Measurements from ENCODE around the gene PBX4.

Gene PBX4

DNA sequence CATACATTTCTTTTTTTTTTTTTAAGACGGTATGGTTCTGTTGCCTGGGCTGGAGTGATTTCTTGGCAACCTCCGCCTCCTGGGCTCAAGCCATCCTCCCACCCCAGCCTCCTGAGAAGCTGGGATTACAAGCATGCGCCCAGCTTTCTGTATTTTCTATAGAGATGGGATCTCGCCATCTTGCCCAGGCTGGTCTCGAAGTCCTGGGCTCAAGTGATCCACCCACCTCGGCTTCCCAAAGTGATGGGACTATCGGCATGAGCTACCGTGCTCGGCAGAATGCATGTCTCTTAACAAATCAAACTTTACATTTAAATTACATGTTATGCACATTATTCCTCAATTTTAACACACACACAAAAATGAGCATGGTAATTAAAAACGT, 101.3 kb downstream of the PBX4 start:
- no peak for DNase-seq

DNA sequence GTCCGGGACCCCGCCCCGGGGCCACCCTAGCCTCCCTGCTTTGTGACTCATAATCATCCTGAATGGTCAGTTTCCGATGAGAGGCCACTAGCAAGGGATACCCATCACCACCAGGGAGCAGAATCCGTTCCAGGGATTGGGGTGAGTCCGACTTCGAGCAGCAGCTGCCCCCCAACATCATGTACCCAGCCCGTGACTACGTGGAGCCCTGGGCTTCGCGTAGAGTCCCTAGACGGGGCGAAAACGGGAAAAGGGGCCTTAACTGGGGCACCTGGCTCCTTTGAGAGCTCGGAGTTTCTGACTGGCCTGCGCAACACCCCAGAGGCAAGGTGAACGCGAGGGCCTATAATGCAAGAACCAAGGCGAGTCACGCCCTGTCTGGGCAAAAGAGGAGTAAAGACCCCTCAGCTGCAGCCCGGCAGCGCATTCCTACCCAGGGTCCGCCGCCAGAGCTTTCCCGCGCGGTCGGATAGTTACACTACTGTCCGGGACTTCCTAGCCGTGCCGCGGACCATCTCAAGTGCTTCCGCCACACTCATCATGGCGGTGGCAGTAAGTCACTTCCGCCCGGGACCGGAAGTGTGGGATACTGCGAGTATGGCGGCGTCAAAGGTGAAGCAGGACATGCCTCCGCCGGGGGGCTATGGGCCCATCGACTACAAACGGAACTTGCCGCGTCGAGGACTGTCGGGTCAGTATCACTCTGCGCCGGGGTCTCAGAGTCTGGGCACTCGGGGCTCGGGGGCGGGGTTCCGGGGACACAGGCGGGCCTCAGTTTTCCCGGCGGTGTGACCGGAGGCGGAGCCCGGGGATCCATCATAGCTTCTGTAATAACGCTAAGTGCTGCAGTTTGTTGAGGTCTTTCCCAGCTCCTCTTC, 102.6 kb downstream of the PBX4 start, which contains the start of gene NDUFA13:
Gene NDUFA13, plus strand, starts transcription at position 584 of the 878 bp plus-strand sequence. Its CDS starts 14 bp downstream, at position 598.
- peak; percentile 96 for DNase-seq

DNA sequence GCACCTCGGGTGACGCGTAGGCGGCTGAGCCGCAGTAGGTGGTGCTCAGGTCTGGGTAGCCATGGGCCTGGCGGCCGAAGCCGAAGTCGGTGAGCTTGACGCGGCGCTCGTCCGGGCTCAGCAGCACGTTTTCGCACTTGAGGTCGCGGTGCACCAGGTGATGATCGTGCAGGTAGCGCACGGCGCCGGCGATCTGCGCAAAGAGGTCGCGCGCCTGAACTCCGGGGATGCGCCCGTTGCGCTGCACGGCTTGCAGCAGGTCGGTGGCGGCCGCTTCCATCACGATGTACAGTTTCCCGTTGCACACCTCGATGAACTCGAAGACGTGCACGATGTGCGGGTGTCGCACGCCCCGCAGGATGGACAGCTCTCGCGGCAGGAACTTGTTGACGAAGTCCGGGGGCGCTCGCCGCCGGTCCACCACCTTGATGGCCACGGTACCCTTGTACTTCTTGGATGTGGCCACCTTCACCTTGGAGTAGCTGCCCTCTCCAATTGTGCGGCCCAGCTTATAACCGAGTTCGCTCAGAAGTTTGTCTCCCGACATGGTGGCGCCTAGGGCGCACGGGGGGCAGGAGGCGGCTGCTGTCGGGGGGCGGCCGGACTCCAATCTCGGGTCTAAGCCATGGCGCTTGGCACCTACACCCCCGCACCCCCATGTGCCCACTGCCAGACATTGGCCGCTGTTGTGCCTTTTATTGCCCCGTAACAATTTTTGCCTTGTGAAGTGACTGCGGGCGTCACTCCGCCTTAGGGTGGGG, 103.4 kb downstream of the PBX4 start, which contains the start of gene TSSK6:
Gene TSSK6, minus strand, starts transcription at position 668 of the 761 bp plus-strand sequence. Its CDS starts 121 bp downstream, at position 547.
- no peak for DNase-seq

DNA sequence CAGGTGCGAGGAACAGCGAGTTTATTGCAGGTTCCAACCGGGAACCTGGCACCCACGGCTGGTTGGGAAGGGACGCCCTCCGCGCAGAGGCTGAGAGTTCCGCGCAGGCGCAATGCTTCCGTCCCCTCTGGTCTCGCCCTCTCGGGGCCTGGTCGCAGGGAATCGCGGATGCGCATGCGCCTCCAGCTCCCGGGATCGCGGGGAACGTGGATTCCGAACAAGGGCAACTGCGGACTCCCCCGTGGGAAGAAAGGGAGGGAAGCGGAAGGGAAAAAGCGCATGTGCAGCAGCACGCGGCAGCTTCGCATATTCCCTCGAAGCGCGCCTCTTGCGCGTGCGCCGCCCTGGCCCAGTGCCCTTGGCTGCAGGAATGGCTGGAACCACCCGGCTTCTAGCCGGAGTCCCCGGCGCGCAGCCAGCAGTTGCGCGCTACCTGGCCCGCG, 104.3 kb downstream of the PBX4 start:
- DNase-seq = no peak

- DNase-seq = no peak
These were observed 104.8 kb downstream of the PBX4 start for GRCh38 chr19:19513682-19514081.

Data from activated CD4-positive, alpha-beta T cell treated with anti-CD3 and anti-CD28 coated beads, Interleukin-2, Interleukin-6, amounts not matched to agents 100 ng/mL and 50 ng/mL, durations not matched to agents 16 hours and 8 hours (primary cell).